Small intestine (tissue), 16 donors: ENCODE results near the gene SPI1. TPM values are rescaled to one million over a fixed set of nuclear protein-coding genes. Genes with fewer than 3 reads are reported as not detected.

Experiments used
- DNase-seq, 2 donors: peaks; one replicate each; pipeline versions ENCODE4 v3.0.0 to v3.0.0-alpha.2; 2013
- FAIRE-seq: peaks from 2 replicates; lab custom pipeline; 2012; peaks lifted over from hg19 to GRCh38; lab: Jason Lieb, UNC
- H3K27ac ChIP-seq, 3 donors: one replicate each; pipeline ENCODE4 v1.5.1; 2013; ENCODE audit warnings: low read length in 2 of 3, mild to moderate bottlenecking in 2 of 3, control low read depth in 1 of 3, inconsistent platforms in 1 of 3, low read depth in 1 of 3, moderate library complexity in 1 of 3
- H3K27me3 ChIP-seq, 3 donors: one replicate each; pipeline ENCODE4 v1.6.1; 2013; ENCODE audit warnings: low read length in 3 of 3, inconsistent platforms in 1 of 3; ENCODE audit not compliant: control insufficient read depth in 3 of 3, insufficient read depth in 3 of 3
- H3K36me3 ChIP-seq, 3 donors: one replicate each; pipeline ENCODE4 v1.6.1; 2013; ENCODE audit warnings: low read length in 3 of 3, inconsistent platforms in 1 of 3, low read depth in 1 of 3, mild to moderate bottlenecking in 1 of 3, moderate library complexity in 1 of 3; ENCODE audit not compliant: control insufficient read depth in 3 of 3, insufficient read depth in 2 of 3
- H3K4me1 ChIP-seq, 3 donors: one replicate each; pipeline ENCODE4 v1.6.1; 2013; ENCODE audit warnings: low read length in 2 of 3, inconsistent platforms in 1 of 3, low read depth in 1 of 3, mild to moderate bottlenecking in 1 of 3, moderate library complexity in 1 of 3; ENCODE audit not compliant: control insufficient read depth in 3 of 3, insufficient read depth in 2 of 3
- H3K4me3 ChIP-seq, 3 donors: one replicate each; pipeline ENCODE4 v1.5.1; 2013; ENCODE audit warnings: low read length in 3 of 3, control low read depth in 1 of 3, inconsistent platforms in 1 of 3, low read depth in 1 of 3, mild to moderate bottlenecking in 1 of 3, moderate library complexity in 1 of 3
- H3K9me3 ChIP-seq, 2 donors: one replicate each; pipeline ENCODE4 v1.6.1; 2013; ENCODE audit warnings: low read depth in 1 of 2, low read length in 1 of 2; ENCODE audit not compliant: control insufficient read depth in 2 of 2, insufficient read depth in 1 of 2
- WGBS, 3 donors: extraction: QIAGEN DNeasy Blood & Tissue Kit; methylation state at CpG; one replicate each; pipeline ENCODE4 v1.1.7; 2013; 5-methylcytosine and 5-hydroxymethylcytosine counted together
- long read RNA-seq, 10 donors: transcript quantifications; one replicate each; lab custom pipeline, GENCODE V29; 2026
- polyA plus RNA-seq, 4 donors: library from polyadenylated mRNA; stranded (reverse) in 3 of 4; unstranded in 1 of 4; fragments of 200-250 nt in 3 of 4; fragments of 120-200 nt in 1 of 4; gene quantifications; one replicate each; pipeline versions ENCODE4 v1.2.1 to v1.2.3, GENCODE V29; 2013
- donor health status: healthy with polysubstance abuse.
- donor health status: control.
- donor health status: control.
- donor health status: Bipolar disorder and iron deficiency.
- donor health status: healthy.

SPI1 gene
- polyA plus RNA-seq = 10 to 100 TPM in 3 of 4 donors, 1 to 10 TPM in 1; 3.4 to 25.4 (median 12.0) TPM
- long read RNA-seq, donor 1, transcript SPI1-202 (5 exons, 1,403 nt) = major isoform, 6 of 7 reads
- long read RNA-seq, donor 1, partial matches to known transcripts = 0 of 7 reads
- long read RNA-seq, donor 1, other reads (novel, unspliced or antisense) = 0 of 7 reads
- long read RNA-seq, donor 2, partial matches to known transcripts = 0 of 1 reads
- long read RNA-seq, donor 2, other reads (novel, unspliced or antisense) = 0 of 1 reads
- long read RNA-seq, donor 3, partial matches to known transcripts = 0 of 1 reads
- long read RNA-seq, donor 3, other reads (novel, unspliced or antisense) = 0 of 1 reads
- long read RNA-seq, donor 4 = 0 reads
- long read RNA-seq, donor 5 = 0 reads
- long read RNA-seq, donor 6, transcript SPI1-202 (5 exons, 1,403 nt) = major isoform, 5 of 9 reads
- long read RNA-seq, donor 6, partial matches to known transcripts = 0 of 9 reads
- long read RNA-seq, donor 6, other reads (novel, unspliced or antisense) = 0 of 9 reads
- long read RNA-seq, donor 7 = 0 reads
- long read RNA-seq, donor 8, partial matches to known transcripts = 0 of 4 reads
- long read RNA-seq, donor 8, other reads (novel, unspliced or antisense) = 0 of 4 reads
- long read RNA-seq, donor 9, partial matches to known transcripts = 0 of 1 reads
- long read RNA-seq, donor 9, other reads (novel, unspliced or antisense) = 0 of 1 reads
- long read RNA-seq, donor 10, partial matches to known transcripts = 0 of 5 reads
- long read RNA-seq, donor 10, other reads (novel, unspliced or antisense) = 0 of 5 reads

- peak within 1 kb of the TSS in 1 of 3 donors; percentile 82 for H3K27ac ChIP-seq
- no peaks in the 10 kb centered on the region for H3K9me3 ChIP-seq
- DNase-seq = no peak
- no peaks in the 10 kb centered on the region for H3K27me3 ChIP-seq
- H3K4me1 ChIP-seq = no peaks in the 10 kb centered on the region
- H3K4me3 ChIP-seq = peak within 1 kb of the TSS in 2 of 3 donors; percentile 9 to 19
- WGBS, 3 donors = 67 to 83% (median 83%) methylated on average over 29 to 31 of the region's 31 CpGs
- FAIRE-seq = no peak
- H3K36me3 ChIP-seq = no peaks in the 10 kb centered on the region
These were observed at the start of gene SPI1 for GRCh38 chr11:47378010-47378835. TSS of gene SPI1 (minus strand) at chr11:47378547. CDS start at chr11:47378353, 194 bp downstream.

- Histone ChIP-seq H3K4me1 (peaks cover 0 to 9% (median 3%) of the 10 kb centered on the region in 3 donors), H3K4me3 (peak within 1 kb of the TSS; percentile 74 to 99 (median 93)), H3K36me3 (peaks cover 6 to 36% (median 7%) of the 10 kb centered on the region in 3 donors), H3K9me3 (no peaks in the 10 kb centered on the region), H3K27me3 (no peaks in the 10 kb centered on the region), H3K27ac (peak within 1 kb of the TSS; percentile 57 to 95 (median 68))
- DNase-seq (peak; percentile 99), FAIRE-seq (no peak)
- WGBS, 3 donors = 0% methylated on average over 59 to 62 of the region's 62 CpGs
These were observed 48.0 kb upstream of the SPI1 start, which contains the start of gene PSMC3 for GRCh38 chr11:47426062-47426956. TSS of gene PSMC3 (minus strand) at chr11:47426439. CDS start at chr11:47426279, 160 bp downstream.

GRCh38 chr11:47425611-47426010 is 47.3 kb upstream of the SPI1 start:
- FAIRE-seq = no peak
- H3K36me3 ChIP-seq = peaks cover 7 to 43% (median 8%) of the 10 kb centered on the region in 3 donors
- DNase-seq = no peak
- H3K27ac ChIP-seq = peak overlapping the region in 2 of 3 donors; percentile 51 to 95
- H3K4me3 ChIP-seq = peak overlapping the region; percentile 74 to 99 (median 93)
- no peaks in the 10 kb centered on the region for H3K9me3 ChIP-seq
- no peaks in the 10 kb centered on the region for H3K27me3 ChIP-seq
- H3K4me1 ChIP-seq = peaks cover 0 to 9% (median 3%) of the 10 kb centered on the region in 3 donors
- WGBS, 3 donors = 0% methylated on average over 14 of the region's 14 CpGs

GRCh38 chr11:47418454-47419259 is 40.3 kb upstream of the SPI1 start:
- Histone ChIP-seq H3K27me3 (no peaks in the 10 kb centered on the region), H3K9me3 (no peaks in the 10 kb centered on the region), H3K36me3 (peaks cover 12 to 88% (median 25%) of the 10 kb centered on the region in 3 donors), H3K4me1 (no peaks in the 10 kb centered on the region), H3K27ac (no peak overlapping the region), H3K4me3 (no peak overlapping the region)
- WGBS, 3 donors = 85 to 87% (median 87%) methylated on average over 23 of the region's 23 CpGs
- FAIRE-seq (no peak), DNase-seq (no peak)

- Histone ChIP-seq H3K4me1 (no peaks in the 10 kb centered on the region), H3K36me3 (peaks cover 12 to 85% (median 23%) of the 10 kb centered on the region in 3 donors), H3K9me3 (no peaks in the 10 kb centered on the region), H3K27me3 (no peaks in the 10 kb centered on the region), H3K4me3 (no peak overlapping the region), H3K27ac (no peak overlapping the region)
- 89 to 90% (median 89%) methylated on average over 6 of the region's 6 CpGs for WGBS, 3 donors
- DNase-seq (no peak), FAIRE-seq (no peak)
These were observed 39.4 kb upstream of the SPI1 start for GRCh38 chr11:47417712-47418111.

GRCh38 chr11:47415949-47416472 is 37.7 kb upstream of the SPI1 start:
- no peak overlapping the region for H3K4me3 ChIP-seq
- 29 to 39% (median 32%) methylated on average over 13 of the region's 13 CpGs for WGBS, 3 donors
- H3K36me3 ChIP-seq = peaks cover 9 to 83% (median 18%) of the 10 kb centered on the region in 3 donors
- no peaks in the 10 kb centered on the region for H3K9me3 ChIP-seq
- H3K27me3 ChIP-seq = no peaks in the 10 kb centered on the region
- peak overlapping the region in 2 of 3 donors; percentile 69 to 83 for H3K27ac ChIP-seq
- no peak for FAIRE-seq
- H3K4me1 ChIP-seq = no peaks in the 10 kb centered on the region
- DNase-seq = peak in 1 of 2 donors; percentile 50
